HuH-7 (cell line): ENCODE results near the gene SCAPER.

Experiments used
- DNase-seq: peaks from one replicate; pipeline ENCODE4 v3.0.0; 2011; ENCODE audit warnings: low spot score

SCAPER gene

DNA sequence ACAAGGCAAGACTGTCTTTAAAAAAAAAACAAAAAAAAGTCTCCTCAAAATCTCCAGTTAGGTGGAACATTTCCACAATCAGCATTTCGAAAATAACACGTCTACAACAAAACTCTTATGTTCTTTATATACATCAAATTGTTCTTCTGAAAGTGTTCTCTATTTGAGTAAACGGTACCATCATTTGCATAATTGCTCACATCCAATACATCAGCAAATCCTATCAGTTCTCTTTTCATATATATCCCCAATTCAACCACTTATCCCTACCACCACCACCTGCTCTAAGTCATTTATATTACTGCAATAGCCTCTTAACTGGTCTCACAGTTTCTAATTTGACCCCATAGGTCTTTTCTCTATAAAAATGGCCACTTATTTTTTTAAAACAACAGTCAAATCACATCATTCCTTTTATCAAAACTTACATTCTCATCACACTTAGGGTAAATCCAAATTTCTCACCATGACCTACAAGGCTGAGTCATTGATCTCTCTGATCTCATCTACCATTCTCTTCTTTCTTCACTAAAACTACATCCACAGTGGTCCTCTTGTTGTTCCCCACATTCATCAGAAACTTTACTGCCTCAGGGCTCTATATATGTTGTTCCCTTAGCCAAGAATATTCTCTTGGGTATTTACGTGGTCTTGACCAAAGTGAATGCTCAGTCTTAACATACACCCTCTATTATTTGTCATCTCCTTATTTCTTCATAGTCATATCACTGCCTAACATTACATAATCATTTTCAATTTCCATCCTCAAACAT, 237.0 kb downstream of the SCAPER start:
- DNase-seq = no peak

DNA sequence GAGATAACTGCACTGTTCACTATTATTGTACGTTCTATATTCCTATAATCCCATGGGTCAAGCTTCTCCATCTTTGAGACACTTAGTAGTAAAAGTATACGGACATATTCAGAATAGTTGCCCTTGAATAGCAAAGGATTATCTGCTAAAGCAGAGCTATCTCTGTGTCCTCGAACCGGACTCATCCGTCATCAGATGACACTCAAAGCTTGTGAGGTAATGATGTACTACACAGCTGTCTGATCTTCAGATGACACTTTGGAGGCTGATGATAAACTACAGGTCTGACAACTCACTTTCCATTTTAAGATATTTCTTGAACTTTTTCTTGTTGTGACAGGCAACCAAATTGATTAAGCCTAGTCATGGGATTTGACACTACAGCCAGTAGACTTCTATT, 240.2 kb downstream of the SCAPER start:
- no peak for DNase-seq

DNA sequence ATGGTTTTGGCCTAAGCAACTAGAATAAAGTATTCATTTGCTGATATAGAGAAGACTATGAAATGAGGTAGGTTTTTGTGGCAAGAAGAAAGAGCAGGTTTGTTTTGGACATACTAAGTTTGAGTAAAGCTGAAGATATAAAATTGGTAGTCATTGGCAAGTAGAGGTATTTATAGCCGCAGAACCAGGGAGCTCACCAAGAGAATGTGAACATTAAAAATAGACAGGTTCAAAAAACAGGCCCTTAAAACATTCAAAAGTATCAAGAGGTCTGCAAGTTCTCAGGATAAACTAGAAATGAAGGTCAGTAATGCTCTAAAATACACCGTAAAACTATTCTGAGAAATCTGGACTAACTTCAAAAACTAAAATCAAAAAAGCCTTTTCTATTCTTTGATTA, 240.7 kb downstream of the SCAPER start:
- DNase-seq = no peak

DNA sequence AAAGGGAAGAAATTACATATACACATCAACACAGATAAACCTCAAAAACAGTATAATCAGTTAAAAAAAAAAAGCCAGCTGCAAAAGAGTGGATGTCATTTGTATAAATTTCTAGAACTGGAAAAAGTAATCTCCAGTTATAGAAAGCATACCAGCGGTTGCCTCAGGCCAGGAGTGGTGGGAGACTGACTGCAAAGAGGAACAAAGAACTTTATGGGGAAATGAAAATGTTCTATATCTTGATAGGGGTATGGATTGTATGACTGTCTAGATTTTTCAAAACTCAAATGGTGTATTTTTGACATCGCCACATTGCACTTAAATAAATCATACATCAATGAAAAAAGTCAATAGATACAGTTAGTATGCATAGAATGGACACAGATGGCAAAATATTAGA, 241.6 kb downstream of the SCAPER start:
- DNase-seq = no peak

DNA sequence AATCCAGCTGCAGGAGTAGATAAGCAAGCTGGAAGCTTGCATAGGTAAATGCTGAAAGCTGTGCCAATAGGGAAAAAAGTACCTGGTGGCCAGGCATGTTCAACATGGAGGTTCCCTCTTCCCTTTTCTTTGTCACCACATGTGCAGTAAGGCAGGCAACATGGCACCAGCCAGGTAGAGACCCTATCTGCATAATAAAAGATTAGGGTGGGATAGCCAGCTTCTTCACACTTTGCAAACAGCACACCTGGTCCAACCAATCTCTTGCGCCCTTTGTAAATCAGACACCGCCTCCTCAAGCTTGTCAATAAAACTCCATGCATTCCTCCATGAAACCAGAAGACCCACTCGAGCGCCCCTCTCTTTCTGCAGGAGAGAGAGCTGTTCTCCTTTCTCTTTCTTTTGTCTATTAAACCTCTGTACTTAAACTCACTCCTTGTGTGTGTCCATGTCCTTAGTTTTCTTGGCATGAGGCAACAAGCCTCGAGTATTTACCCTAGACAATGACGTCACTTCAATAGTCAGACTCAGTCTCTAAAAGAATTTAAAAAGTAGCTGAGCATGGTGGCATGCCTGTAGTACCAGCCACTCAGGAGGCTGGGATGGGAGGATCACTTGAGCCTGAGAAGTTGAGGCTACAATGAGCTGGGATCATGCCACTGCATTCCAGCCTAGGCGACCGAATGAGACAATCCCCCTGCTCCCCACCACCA, 256.3 kb downstream of the SCAPER start:
- no peak for DNase-seq

DNA sequence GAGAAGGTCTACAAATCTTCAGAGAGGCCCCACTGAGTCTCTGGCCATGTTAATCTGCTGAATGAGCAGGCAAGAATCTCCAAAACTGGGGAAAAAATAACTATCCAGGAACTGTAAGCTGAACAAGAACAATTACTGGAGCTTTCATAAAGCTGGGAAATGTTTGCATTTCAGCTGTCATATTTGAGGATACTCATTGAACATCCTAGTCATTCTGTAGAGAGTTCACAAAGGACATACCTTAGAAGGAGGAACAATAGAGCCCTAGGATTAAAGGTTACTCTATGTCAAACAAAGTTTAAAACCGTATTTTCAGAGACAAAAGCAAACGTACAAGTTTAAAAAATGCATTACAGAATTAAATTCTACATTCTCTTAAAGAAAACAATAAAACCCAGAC, 257.5 kb downstream of the SCAPER start:
- no peak for DNase-seq

DNA sequence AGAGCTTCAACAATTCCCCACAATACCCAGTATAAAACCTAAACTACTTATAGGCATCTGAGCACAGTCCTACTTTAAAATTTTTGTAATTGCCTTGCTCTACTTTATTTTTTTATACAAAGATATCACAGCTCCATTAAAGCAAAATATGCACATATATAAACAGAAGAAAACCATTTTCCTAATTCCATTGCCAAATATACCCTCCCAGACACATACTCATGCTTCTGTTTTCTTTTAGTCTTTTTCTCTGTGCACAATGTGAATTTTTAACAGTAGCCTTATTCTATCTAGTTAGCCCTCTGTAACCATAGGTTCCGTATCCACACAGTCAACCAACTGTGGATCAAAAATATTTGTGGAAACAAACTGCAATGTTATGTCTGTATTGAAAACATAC, 260.5 kb downstream of the SCAPER start:
- DNase-seq = no peak

DNA sequence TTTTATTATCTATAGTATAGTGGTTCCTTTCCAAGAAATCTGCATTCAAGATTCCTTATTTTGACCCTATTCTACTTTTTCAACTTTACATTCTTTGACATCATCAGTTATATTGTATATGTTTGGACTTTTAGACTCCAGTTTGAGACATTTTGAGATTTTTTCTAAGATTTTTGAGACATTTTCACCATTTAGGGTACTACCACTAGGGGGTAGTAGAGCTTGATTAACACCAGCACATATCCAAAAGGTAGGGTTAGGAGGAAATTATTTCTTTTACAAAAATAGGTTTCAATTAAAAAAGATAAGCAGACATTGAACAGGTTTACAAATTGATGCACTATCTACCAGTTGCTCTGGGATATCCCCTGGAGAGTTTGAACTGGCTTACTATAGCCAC, 262.5 kb downstream of the SCAPER start:
- DNase-seq = no peak

DNA sequence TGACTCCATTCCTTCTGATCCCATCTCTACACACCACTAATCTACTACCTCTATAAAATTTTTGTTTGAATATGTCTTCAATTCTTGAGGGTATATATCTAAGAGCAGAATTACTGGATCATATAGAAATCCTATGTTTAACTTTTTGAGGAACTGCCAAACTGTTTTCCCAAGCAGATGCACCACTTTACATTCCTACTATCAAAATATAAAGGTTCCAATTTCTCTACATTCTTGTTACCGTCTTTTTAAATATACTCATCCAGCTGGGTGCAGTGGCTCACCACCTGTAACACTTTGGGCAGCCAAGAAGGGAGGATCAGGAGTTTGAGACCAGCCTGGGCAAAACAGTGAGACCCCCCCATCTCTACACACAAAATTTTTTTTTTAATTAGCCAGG, 268.0 kb downstream of the SCAPER start:
- no peak for DNase-seq

DNA sequence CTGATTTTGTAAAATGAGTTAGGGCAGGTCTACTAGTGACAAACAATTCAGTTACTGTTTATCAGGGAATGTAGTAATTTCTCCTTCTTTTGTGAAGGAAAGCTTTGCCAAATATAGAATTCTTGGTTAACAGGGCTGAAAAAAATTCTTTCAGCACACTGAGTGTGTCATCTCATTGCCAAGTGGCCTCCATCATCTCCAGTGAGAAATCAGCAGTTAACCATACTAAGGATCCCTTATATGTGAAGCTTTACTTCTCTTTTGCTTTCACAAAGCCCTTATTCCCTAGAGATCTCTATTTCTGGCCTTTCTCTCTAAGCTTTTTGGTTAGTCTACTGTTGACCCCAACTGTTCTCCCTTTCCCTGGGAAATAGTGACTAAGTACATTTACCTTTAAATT, 269.1 kb downstream of the SCAPER start:
- no peak for DNase-seq

DNA sequence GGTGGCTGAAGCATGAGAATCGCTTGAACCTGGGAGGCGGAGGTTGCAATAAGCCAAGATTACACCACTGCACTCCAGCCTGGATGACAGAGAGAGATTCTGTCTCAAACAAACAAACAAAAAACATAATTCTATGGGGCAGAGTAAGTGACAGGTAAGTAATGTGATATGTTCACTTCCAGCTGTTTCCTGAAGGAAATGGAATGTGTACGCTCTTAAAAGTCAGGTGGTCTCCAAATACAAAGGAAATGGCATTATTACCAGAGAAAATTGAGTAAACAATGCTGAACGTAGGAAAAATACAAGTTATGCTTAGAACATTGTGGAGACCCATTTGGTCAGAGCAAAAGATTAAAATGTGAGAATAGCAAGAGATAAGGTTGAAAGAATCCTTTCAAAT, 278.5 kb downstream of the SCAPER start:
- no peak for DNase-seq

DNA sequence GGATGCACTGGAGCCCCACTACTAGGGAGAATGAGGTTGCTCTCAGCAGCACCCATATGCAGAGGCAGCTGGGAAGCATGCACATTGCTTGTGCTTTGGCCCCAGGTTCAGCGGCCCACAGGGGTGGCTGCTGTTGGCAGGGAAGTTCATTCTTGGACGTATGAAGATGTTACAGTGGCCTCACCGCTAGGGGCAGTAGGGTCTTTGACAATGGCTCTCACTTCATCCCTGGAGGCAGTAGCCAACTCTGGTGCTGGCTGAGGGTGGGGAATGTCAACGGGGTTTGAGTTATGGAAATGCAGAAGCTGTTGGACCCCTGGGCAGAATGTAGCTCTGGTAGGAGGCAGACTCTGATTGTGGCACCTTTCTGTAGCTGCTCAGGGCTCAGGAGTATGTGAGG, 279.9 kb downstream of the SCAPER start:
- peak; percentile 56 for DNase-seq

DNA sequence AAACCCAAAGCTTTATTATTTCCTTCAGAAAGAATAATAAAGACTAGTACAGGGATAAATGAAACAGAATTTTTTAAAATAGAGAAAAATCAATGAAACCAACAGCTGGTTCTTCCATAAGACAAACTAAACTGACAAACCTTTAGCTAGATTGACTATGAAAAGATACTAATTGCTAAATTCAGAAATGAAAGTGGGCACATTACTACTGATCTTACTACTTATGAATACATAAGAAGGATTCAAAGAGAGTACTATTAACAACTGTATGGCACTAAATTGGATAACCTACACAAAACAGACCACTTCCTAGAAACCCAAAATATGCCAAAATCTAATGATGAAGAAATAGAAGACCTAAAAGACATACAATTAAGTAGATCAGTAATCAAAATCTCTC, 290.4 kb downstream of the SCAPER start:
- no peak for DNase-seq

DNA sequence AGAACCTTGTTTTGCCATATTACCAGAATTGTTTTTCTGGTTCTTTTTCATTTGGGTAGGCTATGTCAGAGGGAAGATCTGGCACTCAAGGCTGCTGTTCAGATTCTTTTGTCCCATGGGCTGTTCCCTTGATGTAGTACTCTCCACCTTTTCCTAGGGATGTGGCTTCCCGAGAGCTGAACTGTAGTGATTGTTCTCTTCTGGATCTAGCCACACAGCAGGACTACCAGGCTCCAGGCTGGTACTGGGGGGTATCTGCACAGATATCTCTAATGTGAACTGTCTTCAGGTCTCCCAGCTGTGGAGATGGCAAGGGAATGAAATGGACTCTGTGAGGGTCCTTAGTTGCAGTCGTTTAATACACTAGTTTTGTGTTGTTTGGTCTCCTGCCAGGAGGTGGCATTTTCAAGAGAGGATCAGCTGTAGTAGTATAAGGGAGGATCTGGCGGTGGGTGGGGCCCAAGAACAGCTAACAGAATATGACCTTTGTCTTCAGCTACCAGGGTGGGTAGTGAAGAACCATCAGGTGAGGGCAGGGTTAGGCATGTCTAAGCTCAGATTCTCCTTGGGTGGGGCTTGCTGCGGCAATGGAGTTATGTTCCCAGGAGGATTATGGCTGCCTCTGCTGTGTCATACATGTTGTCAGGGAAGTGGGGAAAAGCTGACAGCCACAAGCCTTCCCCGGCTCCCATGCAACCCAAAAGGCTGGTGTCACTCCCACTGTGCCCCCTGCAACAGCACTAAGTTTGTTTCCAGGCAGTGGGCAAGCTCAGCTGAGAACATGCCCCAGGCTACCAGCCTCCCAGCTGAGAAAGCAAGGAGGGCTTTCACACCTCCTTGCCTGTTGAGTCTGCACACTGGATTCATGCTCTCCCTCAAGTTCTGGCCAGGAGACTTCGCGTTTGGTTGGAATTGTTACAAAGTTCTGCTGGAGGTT, 316.1 kb downstream of the SCAPER start:
- peak; percentile 17 for DNase-seq

DNA sequence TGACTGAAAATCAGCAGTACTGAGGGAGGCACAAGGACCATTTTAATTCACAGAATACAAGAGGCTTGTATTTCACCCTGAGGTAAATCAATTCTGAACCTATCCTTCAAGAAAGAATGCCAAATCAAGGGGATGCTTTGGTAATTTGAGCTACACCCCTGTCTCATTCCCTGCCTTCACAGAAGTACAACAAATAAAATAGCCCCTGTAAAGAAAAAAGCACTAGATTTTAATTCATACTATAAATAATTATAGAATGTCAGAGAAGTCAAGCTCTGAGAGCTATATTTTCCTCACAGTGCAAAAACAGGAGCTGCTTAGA, 319.6 kb downstream of the SCAPER start:
- DNase-seq = no peak

DNA sequence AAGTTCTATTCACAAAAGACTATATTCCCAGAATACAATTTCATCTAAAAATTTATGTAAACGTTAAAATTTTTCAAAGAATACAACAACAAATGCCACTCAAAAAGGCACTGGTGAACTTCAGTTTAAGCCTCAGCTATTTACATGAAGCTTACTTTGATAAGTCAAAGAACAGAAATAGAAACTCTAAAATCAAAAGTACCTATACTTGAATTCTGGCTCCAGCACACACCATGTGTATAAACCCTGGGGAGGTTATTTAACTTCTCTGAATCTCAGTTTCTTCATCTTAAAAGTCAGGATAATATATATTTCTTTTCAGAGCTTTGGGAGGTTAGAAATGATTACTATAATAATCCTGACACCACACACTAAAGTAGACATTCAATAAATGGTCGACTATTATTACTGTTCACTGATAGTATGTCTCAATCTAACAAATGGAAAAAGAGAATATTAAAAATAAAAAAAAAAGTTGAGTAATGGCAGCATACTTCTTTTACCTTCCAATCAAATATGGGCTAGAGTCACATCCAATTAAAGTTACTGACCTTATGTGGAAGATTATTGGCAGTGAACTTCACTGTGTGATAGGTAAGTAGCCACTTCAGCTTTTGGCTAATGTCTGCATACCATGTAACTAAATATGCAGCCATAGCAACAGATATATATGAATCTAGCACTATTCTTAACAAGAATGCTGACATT, 320.1 kb downstream of the SCAPER start:
- DNase-seq = no peak

DNA sequence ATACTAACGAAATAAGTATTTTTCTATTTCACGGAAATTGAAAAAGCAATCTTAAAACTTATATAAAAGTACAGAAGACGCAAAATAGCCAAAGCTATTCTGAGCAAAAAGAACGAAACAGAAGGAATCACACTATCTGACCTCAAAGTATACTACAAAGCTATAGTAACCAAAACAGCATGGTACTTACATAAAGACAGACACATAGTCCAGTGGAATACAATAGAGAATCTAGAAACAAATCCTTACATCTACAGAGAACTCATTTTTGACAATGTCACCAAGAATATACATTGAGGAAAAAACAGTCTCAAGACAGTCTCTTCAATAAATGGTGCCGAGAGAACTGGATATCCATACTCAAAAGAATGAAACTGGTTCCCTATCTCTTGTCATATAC, 322.6 kb downstream of the SCAPER start:
- no peak for DNase-seq

DNA sequence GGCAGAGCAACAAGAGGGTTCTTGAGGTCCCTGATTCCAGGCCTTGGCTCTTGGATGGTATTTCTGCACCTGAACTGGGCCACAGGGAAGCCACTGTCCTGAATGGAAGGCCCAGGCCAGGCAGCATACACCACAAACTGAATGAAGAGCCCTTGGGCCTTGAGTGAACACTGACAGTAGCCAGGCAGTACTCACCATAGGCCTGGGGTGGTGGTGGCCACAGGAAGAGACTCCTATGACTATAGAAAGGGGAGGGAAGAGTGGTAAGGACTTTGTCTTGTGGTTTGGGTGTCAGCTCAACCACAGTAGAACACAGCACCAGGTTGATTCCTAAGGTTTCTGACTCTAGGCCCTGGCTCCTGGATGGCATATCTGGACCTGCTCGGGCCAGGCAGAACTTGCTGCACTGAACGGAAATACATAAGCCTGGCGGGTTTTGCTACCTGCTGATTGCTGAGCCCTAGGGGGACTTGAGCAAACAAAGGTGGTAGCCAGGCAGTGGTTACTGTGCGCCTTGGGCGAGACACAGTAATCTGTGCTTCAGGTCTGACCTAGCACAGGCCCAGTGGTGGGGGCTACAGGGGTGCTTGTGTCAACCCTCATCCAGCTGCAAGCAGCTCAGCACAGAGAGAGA, 327.1 kb downstream of the SCAPER start:
- no peak for DNase-seq

DNA sequence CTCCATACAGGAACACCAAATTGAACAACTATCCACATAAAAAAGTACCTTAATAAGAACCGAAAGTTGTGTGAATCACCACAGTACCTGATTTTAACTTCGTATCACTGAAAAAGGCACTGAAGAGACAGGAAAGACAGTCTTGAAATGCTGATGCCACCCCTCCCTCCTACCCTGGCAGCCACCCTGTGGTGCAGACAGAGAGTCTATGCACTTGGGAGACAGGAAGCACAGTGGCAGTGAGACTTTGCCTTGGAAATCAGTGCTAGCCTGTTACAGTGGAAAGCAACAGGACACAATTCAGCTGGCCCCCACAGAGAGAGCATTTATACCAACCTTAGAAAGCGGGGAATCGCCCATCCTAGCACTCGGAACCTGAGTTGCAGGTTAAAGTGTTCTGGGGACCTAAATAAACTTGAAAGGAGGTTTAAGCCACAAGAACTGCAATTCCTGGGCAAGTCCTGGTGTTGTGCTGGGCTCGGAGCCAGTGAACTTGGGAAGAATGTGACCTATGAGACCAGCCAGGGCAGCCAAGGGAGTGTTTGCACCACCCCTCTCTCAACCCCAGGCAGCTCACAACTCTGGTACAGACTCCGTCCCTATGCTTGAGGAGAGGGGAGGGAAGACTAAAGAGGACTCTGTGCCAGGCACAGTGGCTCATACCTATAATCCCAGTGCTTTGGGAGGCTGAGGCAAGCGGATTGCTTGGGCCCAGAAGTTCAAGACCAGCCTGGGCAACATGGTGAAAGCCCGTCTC, 328.4 kb downstream of the SCAPER start:
- DNase-seq = no peak

DNA sequence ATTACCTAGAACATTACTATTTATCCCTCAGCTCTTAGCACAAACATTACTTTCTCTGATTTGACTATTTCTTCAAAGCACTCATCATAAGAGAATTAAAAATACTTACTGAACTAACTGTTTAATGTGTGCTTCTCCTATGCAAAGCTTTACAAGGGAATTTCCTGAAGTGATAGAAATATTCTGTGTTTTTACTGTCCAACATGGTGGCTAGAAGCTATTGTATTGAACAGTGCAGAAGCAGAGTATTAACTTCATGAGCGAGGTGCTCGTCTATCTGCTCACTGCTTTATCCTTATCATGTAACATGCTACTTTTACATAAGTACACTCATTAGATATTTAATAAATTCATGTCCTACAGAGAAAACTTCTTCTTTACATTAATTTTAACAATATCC, 329.5 kb downstream of the SCAPER start:
- DNase-seq = no peak

DNA sequence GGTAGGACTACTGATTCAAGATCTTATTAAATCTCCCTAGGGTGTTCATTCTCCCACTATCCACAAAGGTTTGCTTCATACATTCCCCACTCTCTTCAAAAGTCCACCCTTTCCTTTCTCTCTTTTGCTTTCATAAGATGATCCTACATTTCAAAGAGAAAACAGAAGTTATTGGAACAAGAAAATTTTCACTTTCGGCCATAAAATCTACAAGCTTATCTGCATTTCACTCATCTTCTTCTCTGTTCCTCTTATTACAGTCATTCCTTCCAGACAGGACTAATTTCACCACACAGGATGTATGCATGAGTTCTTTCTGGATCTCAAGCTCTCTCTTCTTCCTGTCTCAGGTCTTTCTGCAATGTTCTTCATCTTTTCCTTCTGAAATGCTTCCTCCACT, 329.9 kb downstream of the SCAPER start:
- DNase-seq = no peak
